H1 (cell line): ENCODE results near the gene LANCL1.

Source experiments
- FOSL1 ChIP-seq: IDR thresholded peaks from 2 replicates; pipeline ENCODE4 v1.6.1; 2011; ENCODE audit warnings: mild to moderate bottlenecking, low read depth, low read length, moderate library complexity; ENCODE audit not compliant: insufficient read depth
- YY1 ChIP-seq: IDR thresholded peaks from 2 replicates; pipeline ENCODE4 v1.6.1; 2011; ENCODE audit warnings: low read depth, mild to moderate bottlenecking, low read length
- TF ChIP-seq, protein P1 (sequence below): IDR thresholded peaks from 2 replicates; pipeline ENCODE4 v1.6.1; 2012; ENCODE audit warnings: inconsistent platforms

GRCh38 chr2:210410542-210410941, 66.0 kb downstream of the LANCL1 start:
- TF ChIP-seq FOSL1 (no peak), YY1 (no peak)
- TF ChIP-seq, protein P1, sequence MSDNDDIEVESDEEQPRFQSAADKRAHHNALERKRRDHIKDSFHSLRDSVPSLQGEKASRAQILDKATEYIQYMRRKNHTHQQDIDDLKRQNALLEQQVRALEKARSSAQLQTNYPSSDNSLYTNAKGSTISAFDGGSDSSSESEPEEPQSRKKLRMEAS, result no peak
